HG02763 (cell line): ENCODE data around the gene ARSJ.

Source experiments
- ATAC-seq: cut with Tn5 transposase; IDR thresholded peaks from one replicate; pipeline ENCODE4 v1.9.1; 2021; ENCODE audit warnings: mild to moderate bottlenecking, moderate library complexity; ENCODE audit not compliant: unreplicated experiment

Gene ARSJ

GRCh38 chr4:113990886-113991285 lies 11.4 kb upstream of the ARSJ start:
- ATAC-seq = no peak

GRCh38 chr4:113987382-113987941 lies 8.0 kb upstream of the ARSJ start:
- ATAC-seq = no peak

GRCh38 chr4:113982181-113982580 lies 2.7 kb upstream of the ARSJ start:
- ATAC-seq = no peak

GRCh38 chr4:113981591-113981990 lies 2.1 kb upstream of the ARSJ start:
- no peak for ATAC-seq

- no peak for ATAC-seq
These were observed 613 bp upstream of the ARSJ start for GRCh38 chr4:113979905-113980615.

GRCh38 chr4:113978561-113979147 lies 793 bp downstream of the ARSJ start:
- no peak for ATAC-seq

GRCh38 chr4:113978105-113978504 lies 1.3 kb downstream of the ARSJ start:
- no peak for ATAC-seq

- no peak for ATAC-seq
These were observed 2.0 kb downstream of the ARSJ start for GRCh38 chr4:113977526-113977855.

- no peak for ATAC-seq
These were observed 2.5 kb downstream of the ARSJ start for GRCh38 chr4:113976741-113977525.

- no peak for ATAC-seq
These were observed 3.9 kb downstream of the ARSJ start for GRCh38 chr4:113975578-113975977.

- no peak for ATAC-seq
These were observed 5.0 kb downstream of the ARSJ start for GRCh38 chr4:113974467-113974866.

- no peak for ATAC-seq
These were observed 6.1 kb downstream of the ARSJ start for GRCh38 chr4:113973345-113973744.

- ATAC-seq = no peak
These were observed 6.7 kb downstream of the ARSJ start for GRCh38 chr4:113972781-113973180.

- no peak for ATAC-seq
These were observed 7.6 kb downstream of the ARSJ start for GRCh38 chr4:113971706-113972360.

- ATAC-seq = no peak
These were observed 9.6 kb downstream of the ARSJ start for GRCh38 chr4:113969709-113970334.

- ATAC-seq = no peak
These were observed 11.0 kb downstream of the ARSJ start for GRCh38 chr4:113968473-113968872.

GRCh38 chr4:113967687-113968086 lies 11.8 kb downstream of the ARSJ start:
- no peak for ATAC-seq

- ATAC-seq = no peak
These were observed 16.7 kb downstream of the ARSJ start for GRCh38 chr4:113962719-113963265.

GRCh38 chr4:113962016-113962347 lies 17.5 kb downstream of the ARSJ start:
- ATAC-seq = no peak

- no peak for ATAC-seq
These were observed 18.6 kb downstream of the ARSJ start for GRCh38 chr4:113960684-113961321.
